C1 segment of cervical spinal cord (tissue), 14 donors: ENCODE data around the gene NEK9.

Source experiments
- DNase-seq, 14 donors: peaks; one replicate each; lab custom pipeline; 2025; lab: John Stamatoyannopoulos, UW

The NEK9 gene

DNA sequence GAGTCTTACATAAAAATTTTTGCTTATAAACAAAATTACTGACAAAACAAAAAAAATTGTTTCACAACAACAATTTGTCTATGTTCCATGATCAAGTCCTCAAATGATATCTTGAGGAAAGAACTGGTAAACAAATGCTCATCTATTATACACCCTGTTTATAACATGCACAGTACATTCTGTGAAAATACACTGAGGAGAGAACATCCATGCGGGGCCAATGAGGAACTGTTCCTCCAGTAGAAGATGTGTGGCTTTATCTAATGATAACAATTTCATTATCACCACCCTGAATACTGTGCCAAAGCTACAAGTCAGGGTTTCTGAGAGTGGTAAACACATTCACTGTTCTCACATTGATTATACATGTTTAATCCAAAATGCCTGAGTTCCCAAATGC, 86.3 kb downstream of the NEK9 start:
- no peak for DNase-seq

DNA sequence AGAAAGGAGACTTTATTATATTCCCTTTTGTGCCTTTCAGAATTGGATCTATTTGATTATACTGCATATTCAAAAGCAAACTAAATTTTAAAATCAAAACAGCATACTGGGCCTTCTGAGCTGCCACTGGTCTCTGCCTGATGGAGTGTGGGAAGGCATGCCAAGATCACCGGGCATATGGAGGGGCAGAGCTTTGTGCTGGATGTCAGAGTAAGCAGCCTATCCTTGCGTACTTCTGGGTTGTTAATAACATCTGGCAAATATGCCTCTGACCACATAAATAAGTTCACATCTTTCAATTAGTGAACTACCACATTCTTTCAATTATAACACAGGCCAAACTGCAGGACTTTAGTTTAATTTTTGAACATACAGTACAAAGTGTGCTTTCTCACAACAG, 93.9 kb downstream of the NEK9 start:
- DNase-seq: no peak

DNA sequence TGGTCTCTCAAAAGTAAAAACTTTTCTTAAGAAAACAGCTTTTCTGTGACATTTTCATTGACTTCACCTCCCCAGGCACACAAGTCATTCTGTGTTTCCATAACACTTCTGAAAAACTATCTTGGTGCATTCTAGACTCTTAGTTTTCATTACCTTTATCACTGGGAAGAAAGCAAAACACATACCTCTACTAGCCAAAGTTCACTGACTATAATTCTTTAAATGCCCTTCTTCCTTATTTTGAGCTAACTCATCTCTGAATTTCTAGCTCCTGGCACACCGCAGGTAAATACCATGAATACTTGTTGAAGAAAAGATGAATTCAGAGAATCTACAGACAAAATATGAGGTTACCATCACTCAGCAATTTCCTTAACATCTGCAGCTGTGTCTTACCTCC, 96.7 kb downstream of the NEK9 start:
- DNase-seq: no peak
